ENCODE data around the gene GOSR2.

DNA sequence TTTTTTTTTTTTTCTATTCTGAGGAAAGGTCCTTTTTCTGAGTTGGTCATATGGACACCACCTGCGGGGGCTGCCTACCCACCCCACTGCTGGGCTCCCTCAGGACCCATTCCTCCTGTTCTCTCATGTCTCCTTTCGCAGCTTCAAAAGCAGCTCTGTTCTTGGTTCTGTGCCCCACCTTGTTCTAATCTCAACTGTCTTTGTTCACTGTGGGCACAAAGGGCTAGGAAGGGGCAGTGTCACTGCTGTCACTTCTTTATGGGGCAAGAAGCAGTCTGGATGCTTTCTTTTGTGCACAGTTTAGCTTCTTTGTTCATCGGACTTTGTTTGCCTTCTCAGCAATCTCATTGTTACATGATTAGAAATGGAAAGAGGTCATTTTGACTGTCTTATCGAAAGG is 7.1 kb downstream of the GOSR2 start:
- TF ChIP-seq, protein P1, sequence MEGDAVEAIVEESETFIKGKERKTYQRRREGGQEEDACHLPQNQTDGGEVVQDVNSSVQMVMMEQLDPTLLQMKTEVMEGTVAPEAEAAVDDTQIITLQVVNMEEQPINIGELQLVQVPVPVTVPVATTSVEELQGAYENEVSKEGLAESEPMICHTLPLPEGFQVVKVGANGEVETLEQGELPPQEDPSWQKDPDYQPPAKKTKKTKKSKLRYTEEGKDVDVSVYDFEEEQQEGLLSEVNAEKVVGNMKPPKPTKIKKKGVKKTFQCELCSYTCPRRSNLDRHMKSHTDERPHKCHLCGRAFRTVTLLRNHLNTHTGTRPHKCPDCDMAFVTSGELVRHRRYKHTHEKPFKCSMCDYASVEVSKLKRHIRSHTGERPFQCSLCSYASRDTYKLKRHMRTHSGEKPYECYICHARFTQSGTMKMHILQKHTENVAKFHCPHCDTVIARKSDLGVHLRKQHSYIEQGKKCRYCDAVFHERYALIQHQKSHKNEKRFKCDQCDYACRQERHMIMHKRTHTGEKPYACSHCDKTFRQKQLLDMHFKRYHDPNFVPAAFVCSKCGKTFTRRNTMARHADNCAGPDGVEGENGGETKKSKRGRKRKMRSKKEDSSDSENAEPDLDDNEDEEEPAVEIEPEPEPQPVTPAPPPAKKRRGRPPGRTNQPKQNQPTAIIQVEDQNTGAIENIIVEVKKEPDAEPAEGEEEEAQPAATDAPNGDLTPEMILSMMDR (IDR thresholded peaks at IDR 0.05) = no peak
- no peak for TF ChIP-seq POLR2A (IDR thresholded peaks at IDR 0.05)
